Measurements from ENCODE around the gene PHOSPHO1. TPM values are rescaled to one million over a fixed set of nuclear protein-coding genes. Genes with fewer than 3 reads are reported as not detected.
"Not testable (repeated sequence)": the region's sequence is repeated elsewhere in the genome, so short reads cannot be mapped to it uniquely, and the experiment has no call there.

Gene PHOSPHO1
- total RNA-seq, 4 donors from 2014 or later, result 1.2 to 1.5 (median 1.4) TPM; not detected in 1

- H3K4me3 ChIP-seq, result peak overlapping the region; percentile 71 to 96 (median 82)
- no peaks in the 10 kb centered on the region for H3K27me3 ChIP-seq
- H3K36me3 ChIP-seq, result no peaks in the 10 kb centered on the region
- TF ChIP-seq POLR2A (IDR thresholded peaks at IDR 0.05; ENCODE audit: low read depth), result peak; percentile 8
- TF ChIP-seq EP300 (IDR thresholded peaks at IDR 0.05), result no peak
- TF ChIP-seq POLR2AphosphoS5 (IDR thresholded peaks at IDR 0.05), result peak; percentile 43 to 57
- TF ChIP-seq CTCF (IDR thresholded peaks at IDR 0.05), result peak; percentile 26 to 41 (median 29)
- H3K4me1 ChIP-seq, result peaks cover 0 to 17% (median 13%) of the 10 kb centered on the region in 4 donors
- WGBS, result under 1% methylated on average over 28 of the region's 53 CpGs
- DNase-seq (ENCODE audit: extremely low spot score), result peak; percentile 99
- intact Hi-C loops (cut with DNase I), result loop anchor here (2.0 kb wide), 1 partner anchor 39 kb away; the partner anchor contains the start of gene PHOSPHO1
- H3K27ac ChIP-seq (replicated peaks in 1 of 4), result peak overlapping the region; percentile 91 to 99 (median 96)
- no peaks in the 10 kb centered on the region for H3K9me3 ChIP-seq
Observed at GRCh38 chr17:49191917-49192741, 38.5 kb downstream of the PHOSPHO1 start.

- no peak for TF ChIP-seq POLR2A (IDR thresholded peaks at IDR 0.05; ENCODE audit: low read depth)
- no peak for TF ChIP-seq POLR2AphosphoS5 (IDR thresholded peaks at IDR 0.05)
- TF ChIP-seq CTCF (IDR thresholded peaks at IDR 0.05), result no peak
- no peak for TF ChIP-seq EP300 (IDR thresholded peaks at IDR 0.05)
- H3K27me3 ChIP-seq, result no peaks in the 10 kb centered on the region
- H3K27ac ChIP-seq (replicated peaks in 1 of 4), result peak overlapping the region; percentile 91 to 99 (median 96)
- DNase-seq (ENCODE audit: extremely low spot score), result no peak
- H3K4me1 ChIP-seq, result peaks cover 0 to 17% (median 13%) of the 10 kb centered on the region in 4 donors
- intact Hi-C loops (cut with DNase I), result no loop called here
- WGBS, result 8% methylated on average over 8 of the region's 8 CpGs
- H3K4me3 ChIP-seq, result peak overlapping the region; percentile 71 to 96 (median 82)
- H3K9me3 ChIP-seq, result no peaks in the 10 kb centered on the region
- no peaks in the 10 kb centered on the region for H3K36me3 ChIP-seq
Observed at GRCh38 chr17:49191409-49191916, 39.1 kb downstream of the PHOSPHO1 start.

- intact Hi-C loops (cut with DNase I), result no loop called here
- 45% methylated on average over 4 of the region's 4 CpGs for WGBS
- H3K4me3 ChIP-seq, result no peak overlapping the region
- TF ChIP-seq POLR2A (IDR thresholded peaks at IDR 0.05; ENCODE audit: low read depth) (no peak), POLR2AphosphoS5 (IDR thresholded peaks at IDR 0.05) (no peak), EP300 (IDR thresholded peaks at IDR 0.05) (no peak), CTCF (IDR thresholded peaks at IDR 0.05) (no peak)
- H3K4me1 ChIP-seq, result peaks cover 0 to 17% (median 13%) of the 10 kb centered on the region in 4 donors
- no peaks in the 10 kb centered on the region for H3K36me3 ChIP-seq
- H3K9me3 ChIP-seq, result no peaks in the 10 kb centered on the region
- H3K27ac ChIP-seq (replicated peaks in 1 of 4), result peak overlapping the region in 1 of 4 donors; percentile 97
- no peak for DNase-seq (ENCODE audit: extremely low spot score)
- H3K27me3 ChIP-seq, result no peaks in the 10 kb centered on the region
Observed at GRCh38 chr17:49190932-49191331, 39.7 kb downstream of the PHOSPHO1 start.

GRCh38 chr17:49187301-49187700 is 43.3 kb downstream of the PHOSPHO1 start:
- intact Hi-C loops (cut with DNase I), result loop anchor here (10.0 kb wide), 1 partner anchor 98 kb away; no protein-coding TSS in a partner anchor
- WGBS, result 90% methylated on average over 3 of the region's 3 CpGs
- no peaks in the 10 kb centered on the region for H3K36me3 ChIP-seq
- DNase-seq (ENCODE audit: extremely low spot score), result no peak
- no peak overlapping the region for H3K27ac ChIP-seq (replicated peaks in 1 of 4)
- TF ChIP-seq EP300 (IDR thresholded peaks at IDR 0.05) (no peak), POLR2A (IDR thresholded peaks at IDR 0.05; ENCODE audit: low read depth) (no peak), CTCF (IDR thresholded peaks at IDR 0.05) (no peak), POLR2AphosphoS5 (IDR thresholded peaks at IDR 0.05) (no peak)
- peaks cover 0 to 11% (median 0%) of the 10 kb centered on the region in 4 donors for H3K27me3 ChIP-seq
- H3K4me3 ChIP-seq, result no peak overlapping the region
- H3K4me1 ChIP-seq, result peaks cover 0 to 6% (median 0%) of the 10 kb centered on the region in 4 donors
- peaks cover 0 to 5% (median 0%) of the 10 kb centered on the region in 4 donors for H3K9me3 ChIP-seq

- 83% methylated on average over 1 of the region's 1 CpG for WGBS
- not testable (repeated sequence) for H3K9me3 ChIP-seq; H3K4me1 ChIP-seq; H3K27ac ChIP-seq (replicated peaks in 1 of 4); DNase-seq (ENCODE audit: extremely low spot score); H3K4me3 ChIP-seq; H3K36me3 ChIP-seq
- intact Hi-C loops (cut with DNase I), result loop anchor here (10.0 kb wide), 1 partner anchor 99 kb away; no protein-coding TSS in a partner anchor
- peaks cover 0 to 11% (median 0%) of the 10 kb centered on the region in 4 donors for H3K27me3 ChIP-seq
Observed at GRCh38 chr17:49185381-49185780, 45.2 kb downstream of the PHOSPHO1 start.

- H3K4me1 ChIP-seq; H3K36me3 ChIP-seq; H3K4me3 ChIP-seq; H3K27ac ChIP-seq (replicated peaks in 1 of 4); DNase-seq (ENCODE audit: extremely low spot score); H3K9me3 ChIP-seq: not testable (repeated sequence)
- peaks cover 0 to 11% (median 0%) of the 10 kb centered on the region in 4 donors for H3K27me3 ChIP-seq
- intact Hi-C loops (cut with DNase I), result loop anchor here (10.0 kb wide), 1 partner anchor 100 kb away; no protein-coding TSS in a partner anchor
Observed at GRCh38 chr17:49184522-49184921, 46.1 kb downstream of the PHOSPHO1 start.

All from esophagus muscularis mucosa (tissue), 4 donors.